HG02642 (cell line): ENCODE measurements around the gene CACNA1S.

Experiments used
- ATAC-seq: cut with Tn5 transposase; IDR thresholded peaks from one replicate; pipeline ENCODE4 v1.9.1; 2021; ENCODE audit warnings: mild to moderate bottlenecking; ENCODE audit not compliant: unreplicated experiment, poor library complexity

CACNA1S gene

GRCh38 chr1:201140941-201141260 lies 28.7 kb upstream of the CACNA1S start:
- no peak for ATAC-seq

GRCh38 chr1:201140235-201140940 lies 28.2 kb upstream of the CACNA1S start:
- ATAC-seq = no peak

GRCh38 chr1:201139756-201140155 lies 27.5 kb upstream of the CACNA1S start:
- ATAC-seq = no peak

- no peak for ATAC-seq
Observed at GRCh38 chr1:201139306-201139705, 27.1 kb upstream of the CACNA1S start.

- no peak for ATAC-seq
Observed at GRCh38 chr1:201138311-201138840, 26.1 kb upstream of the CACNA1S start.

GRCh38 chr1:201137579-201138310 lies 25.5 kb upstream of the CACNA1S start:
- ATAC-seq = no peak

GRCh38 chr1:201137024-201137392 lies 24.8 kb upstream of the CACNA1S start:
- ATAC-seq = no peak

GRCh38 chr1:201136355-201137023 lies 24.3 kb upstream of the CACNA1S start:
- no peak for ATAC-seq

GRCh38 chr1:201134405-201134804 lies 22.2 kb upstream of the CACNA1S start:
- no peak for ATAC-seq

- no peak for ATAC-seq
Observed at GRCh38 chr1:201131398-201131797, 19.2 kb upstream of the CACNA1S start.

GRCh38 chr1:201128962-201129361 lies 16.7 kb upstream of the CACNA1S start:
- ATAC-seq = no peak

GRCh38 chr1:201128476-201128875 lies 16.2 kb upstream of the CACNA1S start:
- no peak for ATAC-seq

- ATAC-seq = no peak
Observed at GRCh38 chr1:201127755-201128455, 15.7 kb upstream of the CACNA1S start.

GRCh38 chr1:201126832-201127754 lies 14.9 kb upstream of the CACNA1S start, which contains the start of gene ASCL5:
Gene ASCL5 (minus strand): TSS chr1:201127184. CDS start chr1:201115372, 11,812 bp downstream.
- ATAC-seq = no peak

GRCh38 chr1:201126463-201126831 lies 14.2 kb upstream of the CACNA1S start:
- ATAC-seq = no peak

GRCh38 chr1:201125800-201126199 lies 13.6 kb upstream of the CACNA1S start:
- ATAC-seq = no peak

GRCh38 chr1:201125019-201125418 lies 12.8 kb upstream of the CACNA1S start:
- no peak for ATAC-seq

- ATAC-seq = no peak
Observed at GRCh38 chr1:201123866-201124265, 11.6 kb upstream of the CACNA1S start.

- no peak for ATAC-seq
Observed at GRCh38 chr1:201122321-201122957, 10.2 kb upstream of the CACNA1S start.
